MV-4-11 (cell line): ENCODE results near the gene SLC35B1.
"Not testable (repeated sequence)": the region's sequence is repeated elsewhere in the genome, so short reads cannot be mapped to it uniquely, and the experiment has no call there.

Source experiments
- DNase-seq: peaks from one replicate; lab custom pipeline; 2025; lab: John Stamatoyannopoulos, UW

Gene SLC35B1

DNA sequence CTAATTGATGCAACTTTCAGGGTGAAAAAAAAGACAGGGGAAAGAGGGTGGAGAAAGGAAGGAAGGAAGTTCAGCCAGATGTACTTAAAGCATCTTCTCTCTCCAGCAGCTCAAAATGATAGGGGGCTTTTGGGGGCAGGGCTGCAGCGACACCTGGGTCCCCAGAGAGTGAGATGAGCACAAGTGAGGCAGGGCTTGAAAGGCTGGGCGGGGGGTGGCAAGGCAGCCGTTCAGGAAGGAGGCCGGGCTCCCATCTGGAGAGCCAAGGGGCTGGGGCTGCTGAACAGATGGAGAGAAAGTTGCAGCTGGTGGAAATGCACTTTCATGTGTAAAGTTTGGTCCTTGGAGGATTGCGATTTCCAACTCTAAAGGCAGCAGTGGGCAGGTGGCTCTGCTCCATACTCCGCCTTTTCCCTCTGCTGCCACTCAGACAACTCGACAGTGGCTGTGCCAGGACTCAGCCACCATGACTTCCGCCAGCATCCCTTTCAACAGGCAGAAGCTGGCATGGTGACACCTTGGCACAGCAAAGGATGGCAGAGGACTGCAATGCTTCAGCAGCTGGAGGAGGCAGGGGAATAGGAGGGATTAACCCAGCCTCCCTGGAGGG lies 7.7 kb downstream of the SLC35B1 start:
- DNase-seq: no peak

DNA sequence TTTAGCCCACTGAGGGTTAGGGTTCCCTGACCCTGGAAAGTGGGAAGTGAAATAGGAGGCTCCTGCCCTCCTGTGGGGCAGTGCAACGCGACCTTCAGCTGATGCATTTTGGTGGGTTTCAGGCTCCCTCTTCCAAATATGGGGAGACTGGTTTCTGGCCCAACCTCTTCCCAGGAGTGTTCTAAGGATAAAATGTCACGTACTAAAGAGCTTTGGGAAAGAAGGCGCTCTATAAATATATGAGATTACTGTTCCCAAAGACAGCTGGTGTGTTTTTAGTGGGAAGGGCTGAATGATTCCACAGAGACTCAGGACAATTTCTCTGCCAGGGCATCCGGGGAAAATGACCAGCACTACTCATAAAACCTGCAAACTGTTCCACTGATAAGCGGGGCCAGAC lies 9.8 kb downstream of the SLC35B1 start:
- DNase-seq: no peak

DNA sequence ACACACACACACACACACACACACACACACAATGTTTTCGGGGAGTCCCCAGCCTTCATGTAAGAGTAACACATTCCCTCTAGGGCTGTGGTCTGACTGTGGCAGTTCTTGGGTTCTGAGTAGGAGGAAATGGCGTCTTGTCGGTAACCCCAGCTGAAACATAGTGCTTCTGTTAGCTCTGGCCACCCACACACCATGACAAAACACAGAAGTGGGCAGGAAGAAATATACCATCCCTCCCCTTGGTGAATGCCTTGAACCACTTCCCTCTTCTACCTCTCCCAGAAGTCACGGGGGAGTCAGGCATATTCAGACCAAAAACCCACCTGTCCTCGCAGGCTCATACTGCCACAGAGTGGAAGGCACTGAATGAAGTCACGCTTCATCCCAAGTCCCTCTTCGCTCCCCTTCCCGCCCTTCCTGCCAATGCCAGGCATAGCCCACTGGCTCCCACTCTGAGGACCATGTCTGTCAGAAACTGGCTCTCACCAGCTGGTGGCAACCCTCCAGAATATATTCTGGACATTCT lies 11.5 kb downstream of the SLC35B1 start:
- peak; percentile 93 for DNase-seq

DNA sequence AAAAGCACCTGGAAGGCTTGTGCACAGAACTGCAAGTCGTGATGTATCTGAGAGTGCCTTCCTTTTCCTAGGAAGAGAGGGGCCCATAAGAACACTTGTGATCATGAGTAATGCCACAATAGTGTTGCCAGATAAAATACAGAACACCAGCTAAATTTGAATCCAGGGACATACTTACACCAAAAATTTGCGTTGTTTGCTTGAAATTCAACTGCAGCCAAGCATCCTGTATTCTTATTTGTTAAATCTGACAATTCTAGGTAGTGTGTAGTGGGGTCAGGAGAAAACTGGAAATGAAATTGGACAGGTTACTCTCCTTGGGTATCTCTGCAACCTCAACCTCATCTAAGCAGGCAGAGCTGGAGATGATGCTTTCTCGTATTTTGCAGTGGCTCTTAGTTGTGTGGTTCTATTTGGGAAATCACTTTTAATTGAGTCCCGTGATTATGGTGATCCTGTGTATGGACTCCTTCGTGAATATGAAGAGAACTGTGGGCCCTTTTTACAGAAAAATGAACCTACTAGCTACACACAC lies 12.0 kb downstream of the SLC35B1 start:
- no peak for DNase-seq

DNA sequence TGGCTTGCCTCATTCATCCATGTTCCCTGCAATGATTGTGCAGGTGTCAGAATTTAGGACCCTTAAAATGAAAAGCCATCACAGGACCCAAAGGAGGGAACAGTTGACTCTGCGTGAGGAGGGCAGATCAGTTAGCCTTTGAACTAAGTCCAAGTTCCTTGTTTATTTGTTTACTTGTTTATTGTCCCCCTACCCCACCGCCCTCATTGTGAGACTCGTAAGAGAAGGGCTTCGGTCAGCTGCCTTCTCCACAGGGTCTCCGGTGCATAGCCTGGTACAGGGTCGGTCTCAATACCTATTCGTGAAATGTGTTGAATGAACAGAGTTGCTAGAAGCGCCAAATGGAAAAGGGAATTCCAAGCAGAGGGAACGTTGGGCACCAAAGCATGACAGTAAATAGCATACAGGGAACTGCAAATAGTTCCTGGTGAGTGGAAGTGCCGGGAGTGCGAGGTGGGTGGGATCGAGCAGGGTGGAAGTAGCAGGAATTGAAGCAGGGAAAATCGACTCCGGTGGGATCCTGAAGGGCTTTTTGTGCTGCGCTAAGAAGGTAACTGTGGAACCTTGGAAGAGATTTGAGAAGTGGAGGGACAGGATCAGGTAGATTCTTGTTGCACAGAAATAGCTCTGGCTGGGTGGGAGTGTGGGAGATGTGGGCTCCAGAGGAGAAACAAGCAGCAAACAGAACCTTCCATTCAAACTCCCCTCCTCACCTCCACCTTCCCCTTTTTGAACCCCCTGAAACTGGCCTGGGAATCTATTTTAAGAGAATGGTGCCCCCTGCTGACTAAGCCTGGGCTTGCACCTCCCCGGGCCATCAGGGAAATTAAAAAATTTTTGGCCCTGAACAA lies 12.7 kb downstream of the SLC35B1 start:
- peak; percentile 52 for DNase-seq

DNA sequence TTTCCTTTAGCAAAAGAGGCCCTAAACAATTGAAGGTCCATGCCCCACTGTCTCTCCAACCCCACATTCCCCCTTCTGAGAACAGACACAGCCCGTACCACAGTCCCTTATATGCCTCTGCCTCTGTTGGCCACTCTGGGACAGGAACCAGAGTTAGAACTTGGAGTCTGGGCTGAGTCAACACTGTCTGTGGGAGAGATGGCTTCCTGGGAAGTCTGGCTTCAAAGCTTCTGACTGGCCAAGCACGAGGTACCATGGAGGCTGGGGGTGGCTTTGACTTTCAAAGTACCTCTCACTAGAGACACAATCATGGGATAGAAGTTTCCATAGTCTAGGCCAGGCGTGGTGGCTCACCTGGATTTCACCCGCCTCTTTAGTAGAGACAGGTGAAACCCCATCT lies 15.0 kb downstream of the SLC35B1 start:
- DNase-seq: no peak

DNA sequence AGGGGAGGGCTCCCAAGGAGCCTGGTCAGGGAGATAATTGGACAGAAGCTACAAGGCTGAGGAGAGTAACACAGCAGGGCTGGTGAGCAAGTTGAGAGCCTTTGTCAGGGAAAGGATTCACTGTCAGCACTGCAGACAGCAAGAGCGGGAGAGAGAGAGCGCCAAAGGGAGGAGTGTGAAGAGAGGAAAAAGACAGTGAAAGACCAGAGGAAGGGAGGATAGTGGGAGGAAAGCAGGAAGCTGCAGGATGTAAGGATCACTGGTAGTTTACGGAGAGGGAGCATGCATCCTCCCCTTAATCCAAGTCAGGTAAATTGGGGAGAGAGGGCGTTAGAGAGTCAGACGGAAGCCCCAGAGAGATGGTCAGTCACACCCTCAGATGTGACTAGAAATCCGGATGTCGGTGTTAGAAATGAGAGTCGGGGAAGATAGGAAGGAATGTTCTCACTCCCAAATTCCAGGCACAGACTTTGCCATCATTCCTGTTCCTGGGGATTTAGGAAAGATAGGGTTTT lies 16.0 kb downstream of the SLC35B1 start:
- no peak for DNase-seq

DNA sequence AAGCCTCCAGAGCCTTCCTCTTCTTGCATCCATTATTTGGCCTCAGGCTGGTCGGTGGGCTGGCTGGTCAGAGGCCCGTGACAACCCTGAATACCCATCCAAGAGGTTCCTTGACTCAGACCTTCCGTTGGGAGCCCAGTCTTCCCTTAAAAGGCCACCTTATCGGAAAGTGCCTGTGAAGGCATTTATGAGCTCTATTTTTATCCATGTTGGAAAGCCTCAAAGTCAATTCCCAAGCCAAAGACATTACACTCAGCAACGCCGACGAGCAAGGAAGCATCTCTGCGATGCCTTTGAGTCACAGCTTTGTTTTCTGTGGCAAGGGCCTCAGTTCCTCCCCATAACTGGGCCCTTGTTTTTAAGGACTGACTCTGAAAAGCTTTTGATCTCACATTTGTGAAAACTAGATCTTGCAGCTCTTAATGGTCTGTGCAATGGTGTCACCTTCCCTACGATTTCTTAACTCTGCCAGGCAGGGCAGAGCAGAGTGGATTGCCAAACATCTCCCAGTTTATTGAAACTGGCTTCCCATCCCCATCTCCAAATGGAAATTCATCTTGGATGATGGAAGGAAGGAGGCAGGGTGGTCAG lies 16.6 kb downstream of the SLC35B1 start:
- DNase-seq: no peak

DNA sequence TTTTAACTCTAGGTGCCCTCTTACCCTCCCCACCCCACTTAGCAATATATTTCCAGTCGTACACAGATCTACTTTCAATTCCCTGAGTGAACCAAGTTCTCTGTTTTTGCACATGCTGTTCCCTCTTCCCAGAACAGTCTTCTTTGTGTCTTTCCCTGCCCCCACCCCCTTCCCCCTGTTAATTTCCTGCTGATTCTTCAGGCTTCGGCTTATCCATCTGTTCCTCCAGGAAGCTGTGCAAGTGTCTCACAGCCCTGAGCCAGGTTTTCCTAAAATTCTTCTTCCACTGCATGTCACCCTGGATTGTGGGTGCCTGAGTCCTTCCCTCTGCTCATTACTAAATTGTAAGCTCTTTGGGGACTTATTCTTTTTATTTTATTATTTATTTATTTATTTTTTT lies 17.5 kb downstream of the SLC35B1 start:
- DNase-seq: no peak

DNA sequence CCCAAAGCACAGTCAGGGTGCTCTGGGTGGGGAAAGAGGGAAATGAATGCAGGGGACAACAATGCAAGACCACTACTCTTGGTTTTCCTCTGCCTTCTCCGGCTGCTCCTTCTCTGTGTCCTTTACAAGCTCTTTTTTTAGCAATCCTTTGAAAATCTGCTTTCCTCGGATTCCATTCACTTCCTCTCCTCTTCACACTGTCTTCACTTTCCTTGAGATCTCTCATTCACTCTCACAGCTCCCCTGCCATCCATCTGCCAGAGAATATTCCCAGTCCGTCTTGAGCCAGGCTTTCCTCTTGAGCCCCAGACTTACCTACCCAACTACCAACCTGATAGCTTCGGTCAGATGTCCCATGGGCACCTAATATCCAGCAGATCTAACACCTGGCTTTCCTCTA lies 18.9 kb downstream of the SLC35B1 start:
- no peak for DNase-seq

DNA sequence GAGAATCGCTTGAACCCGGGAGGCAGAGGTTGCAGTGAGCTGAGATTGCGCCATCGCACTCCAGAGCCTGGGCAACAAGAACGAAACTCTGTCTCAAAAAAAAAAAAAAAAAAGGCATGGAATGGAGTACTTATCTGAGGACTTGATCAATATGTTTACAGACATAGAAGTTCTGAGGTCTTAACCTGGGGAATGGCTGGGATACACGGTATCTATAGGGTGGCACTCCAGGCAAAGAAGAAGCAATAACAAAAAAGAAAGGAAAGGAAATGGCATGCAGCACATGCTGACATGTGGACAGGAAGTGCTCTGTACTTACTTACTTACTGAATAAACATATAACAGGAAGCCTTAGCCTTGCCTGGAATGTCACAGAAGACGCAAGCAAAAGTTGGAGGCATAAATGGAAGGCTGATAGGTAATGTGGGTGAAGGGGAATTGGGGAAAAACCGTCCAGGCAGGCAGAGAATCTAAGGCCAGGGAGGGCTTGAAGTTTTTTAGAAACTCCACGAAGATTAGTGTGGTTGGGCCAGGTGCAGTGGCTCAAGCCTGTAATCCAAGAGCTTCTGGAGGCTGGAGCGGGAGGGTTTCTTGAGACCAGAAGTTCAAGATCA lies 19.8 kb downstream of the SLC35B1 start:
- DNase-seq: peak; percentile 56

DNA sequence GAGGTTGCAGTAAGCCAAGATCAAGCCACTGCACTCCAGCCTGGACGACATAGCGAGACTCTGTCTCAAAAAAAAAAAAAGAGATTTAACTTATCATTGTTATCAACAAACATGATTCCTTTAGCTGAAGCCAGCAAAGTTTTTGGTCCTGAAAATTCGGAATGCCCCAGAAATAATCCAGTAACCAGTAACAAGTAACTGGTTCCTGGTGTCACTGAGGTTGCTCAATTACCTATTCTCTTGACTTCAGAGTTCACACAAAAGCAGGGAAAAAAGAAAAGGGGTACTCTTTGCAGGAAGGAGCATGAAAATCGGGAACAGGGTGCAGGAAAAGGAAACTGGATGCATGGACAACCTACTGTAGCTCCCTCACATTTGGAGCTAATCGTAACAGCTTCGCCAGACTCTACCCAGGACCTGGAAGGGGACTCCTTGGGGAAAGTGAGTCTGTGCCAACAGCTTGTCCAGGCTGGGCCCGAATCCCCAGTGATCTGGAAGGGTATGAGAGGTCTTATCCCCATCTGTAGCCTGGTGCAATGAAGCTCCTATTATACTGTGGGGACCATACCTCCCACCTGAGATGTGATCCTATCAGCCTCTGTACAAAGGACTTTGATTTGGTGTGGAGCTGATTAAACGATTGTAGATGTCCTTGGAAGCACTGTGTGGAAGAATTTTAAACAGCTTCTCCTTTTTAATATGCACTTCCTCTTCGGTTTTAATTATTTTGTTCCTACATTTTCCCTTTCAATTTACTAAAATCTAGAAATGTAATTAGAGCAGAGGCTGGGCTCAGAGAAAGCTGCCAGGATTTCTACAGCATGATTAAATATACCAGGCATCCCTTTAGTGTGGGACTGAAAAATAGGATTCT lies 26.4 kb downstream of the SLC35B1 start:
- peak; percentile 27 for DNase-seq

DNA sequence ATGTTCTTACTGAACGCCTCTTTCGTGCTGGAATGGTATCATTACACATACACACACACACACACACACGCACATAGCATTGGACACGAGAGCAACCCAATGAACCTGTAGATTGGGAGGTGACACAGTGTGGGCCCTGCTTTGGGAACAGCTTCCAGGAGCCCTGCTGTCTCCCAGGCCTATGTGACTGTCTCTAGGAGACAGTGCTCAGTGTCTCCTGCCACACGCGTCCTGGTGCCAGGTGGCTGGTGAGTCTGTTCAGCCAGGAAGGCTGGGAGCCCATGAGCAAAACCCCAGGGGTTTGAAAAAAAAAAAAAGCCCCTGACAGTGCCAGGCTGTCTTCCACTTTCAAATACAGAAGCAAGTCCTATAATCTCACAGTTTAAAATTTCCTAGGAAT lies 27.4 kb downstream of the SLC35B1 start:
- no peak for DNase-seq

DNA sequence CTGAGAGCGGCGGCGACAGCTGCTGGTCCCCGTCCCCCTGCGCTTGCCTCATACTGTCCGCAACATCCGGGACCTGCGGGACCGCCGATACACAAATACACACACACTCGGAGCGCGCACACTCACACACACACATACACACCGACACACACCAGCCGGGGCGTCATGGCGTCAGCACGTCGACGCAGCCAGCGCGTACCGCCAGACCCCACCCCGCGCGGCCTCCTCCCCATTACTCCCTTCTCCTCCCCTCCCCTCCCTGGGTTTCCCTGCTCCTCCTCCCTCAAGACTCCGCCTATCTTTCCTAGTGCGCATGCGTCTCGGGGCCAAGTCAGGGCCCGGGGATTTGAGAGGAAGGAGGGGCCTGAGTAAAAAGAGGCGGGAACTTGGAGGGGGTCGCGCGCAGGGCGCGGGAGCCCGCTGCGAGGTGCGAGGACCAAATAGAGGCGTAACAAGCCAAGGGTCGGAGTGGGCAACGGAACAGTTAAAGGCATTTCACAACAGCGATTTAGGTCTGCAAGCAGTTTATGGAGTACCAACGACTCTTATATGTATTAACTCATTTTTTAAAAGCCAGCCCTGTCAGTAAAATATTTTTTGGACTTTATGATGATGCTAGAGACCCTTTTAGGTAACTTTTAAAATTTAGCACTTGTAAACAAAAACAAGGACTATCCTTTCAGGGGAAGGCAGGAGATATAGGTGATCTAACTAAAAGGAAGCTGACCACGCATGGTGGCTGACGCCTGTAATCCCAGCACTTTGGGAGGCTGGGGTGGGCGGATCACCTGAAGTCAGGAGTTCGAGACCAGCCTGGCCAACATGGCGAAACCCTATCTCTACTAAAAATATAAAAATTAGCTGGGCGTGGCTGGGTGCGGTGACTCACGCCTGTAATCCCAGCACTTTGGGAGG lies 29.6 kb downstream of the SLC35B1 start, which contains the start of gene SPOP:
Gene SPOP (minus strand): TSS at position 165 of the 915 bp plus-strand sequence. CDS start 55,287 bp downstream, outside the sequence.
- peak; percentile 98 for DNase-seq

DNA sequence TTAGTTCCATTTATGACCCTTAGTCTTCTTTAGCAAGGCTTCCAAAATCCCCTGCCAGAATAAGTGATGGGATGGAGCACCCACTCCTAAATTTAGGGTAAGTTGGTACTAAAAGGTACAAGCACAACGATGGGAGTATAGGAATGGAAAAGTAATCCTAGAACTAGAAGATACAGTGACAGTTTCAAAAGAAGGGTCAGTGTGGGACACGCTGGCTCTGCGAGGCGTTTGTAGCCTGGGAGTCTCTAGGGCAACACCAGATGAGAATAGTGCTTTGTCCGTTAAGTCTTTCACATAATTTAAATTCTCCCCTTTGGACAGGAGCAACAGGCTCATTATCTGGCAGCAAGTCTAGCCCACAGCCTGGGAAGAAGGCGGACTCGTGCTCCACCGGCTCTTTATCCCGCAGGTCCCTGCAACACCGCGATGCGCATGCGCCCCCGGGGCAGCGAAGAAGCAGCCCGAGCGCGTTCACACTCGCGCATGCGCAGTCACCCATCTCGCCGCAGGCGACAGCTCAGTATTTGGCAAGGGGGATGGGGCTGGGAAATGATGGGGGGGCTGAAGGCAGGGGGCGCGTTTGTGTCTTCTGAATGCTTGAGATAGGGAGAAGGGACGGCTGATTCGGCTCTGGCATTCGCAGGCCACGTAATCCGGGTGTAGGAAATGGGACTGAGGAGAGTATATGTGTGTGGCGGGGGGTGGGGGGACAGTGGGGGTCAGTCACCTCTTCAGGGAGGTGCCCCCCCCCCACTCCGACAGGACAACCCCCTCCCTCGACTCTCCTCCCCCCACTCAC lies 30.4 kb downstream of the SLC35B1 start:
- DNase-seq: peak; percentile 85

DNA sequence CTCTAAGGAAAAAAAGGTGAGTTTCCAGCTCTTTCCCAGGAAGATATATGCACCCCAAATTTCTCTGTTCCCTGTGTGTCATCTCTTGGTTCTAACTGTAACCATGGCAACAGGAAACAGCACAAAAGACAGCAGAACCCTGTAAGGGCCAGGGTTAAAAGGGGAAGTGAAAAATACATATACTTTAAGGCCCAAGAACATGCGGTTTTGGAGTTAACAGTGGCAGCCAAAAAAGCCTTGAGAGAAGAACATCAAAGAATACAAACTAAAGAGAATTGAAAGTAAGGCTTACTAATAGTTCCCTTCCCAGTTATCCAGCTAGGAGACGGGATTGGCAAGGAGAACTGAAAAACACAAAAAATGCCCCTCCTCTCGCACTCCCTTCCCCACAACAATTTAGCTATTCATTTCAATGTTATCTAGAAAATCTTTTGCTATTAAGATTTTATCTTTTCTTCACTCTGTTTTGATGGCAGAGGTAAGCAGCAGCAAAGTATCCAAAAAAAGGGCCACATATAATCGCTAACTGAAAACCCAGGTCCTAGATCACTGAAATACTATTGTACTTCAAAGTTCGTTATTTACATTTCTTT lies 31.4 kb downstream of the SLC35B1 start:
- DNase-seq: peak; percentile 99

DNA sequence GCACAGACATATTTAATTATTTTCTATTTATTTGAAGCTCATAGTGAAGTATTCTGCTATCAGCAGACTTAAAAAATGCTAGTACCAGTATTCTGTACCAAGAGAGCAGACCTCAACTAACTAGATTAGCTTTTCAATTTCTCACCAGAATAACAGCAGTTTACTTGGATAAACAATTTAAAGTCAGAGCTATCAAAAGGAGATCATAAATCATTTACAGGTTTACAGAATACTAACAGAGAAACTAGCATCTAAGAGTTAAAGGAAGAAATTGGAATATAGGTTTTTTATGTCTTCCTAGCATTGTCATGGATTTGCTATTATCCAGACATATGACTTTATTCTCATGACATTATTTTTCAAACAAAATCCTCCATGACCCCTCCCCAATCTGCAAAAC lies 33.3 kb downstream of the SLC35B1 start:
- DNase-seq: no peak

DNA sequence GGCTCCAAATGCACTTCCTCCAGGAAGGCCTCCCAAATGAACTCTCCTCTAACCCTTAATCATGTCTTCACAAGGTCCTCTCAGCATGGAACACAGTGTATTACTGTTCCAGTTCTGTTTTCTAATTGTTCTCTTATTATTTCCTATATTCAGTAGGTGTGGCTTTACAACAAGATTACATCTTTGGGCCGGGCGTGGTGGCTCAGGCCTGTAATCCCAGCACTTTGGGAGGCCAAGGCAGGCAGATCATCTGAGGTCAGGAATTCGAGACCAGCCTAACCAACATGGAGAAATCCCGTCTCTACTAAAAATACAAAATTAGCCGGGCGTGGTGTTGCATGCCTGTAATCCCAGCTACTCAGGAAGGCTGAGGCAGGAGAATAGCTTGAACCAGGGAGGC lies 34.1 kb downstream of the SLC35B1 start:
- not testable (repeated sequence) for DNase-seq

DNA sequence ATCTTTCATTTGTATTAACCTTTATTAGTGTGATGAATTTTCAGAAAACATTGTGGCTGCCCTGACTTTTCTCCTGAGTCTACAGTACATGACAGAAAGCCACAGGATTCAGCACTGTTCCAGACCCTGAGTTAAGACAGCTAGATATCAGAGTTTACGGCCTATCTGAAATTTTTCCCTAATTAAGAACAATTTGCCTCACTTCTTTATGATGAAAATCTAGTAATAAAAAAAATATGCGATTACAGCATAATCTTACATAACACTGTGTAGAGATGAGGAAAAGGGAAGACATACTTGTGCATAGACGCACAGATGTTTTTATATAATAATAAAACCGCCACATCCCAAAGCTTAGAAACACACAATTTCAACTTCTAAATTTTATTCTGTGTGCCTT lies 37.1 kb downstream of the SLC35B1 start:
- no peak for DNase-seq
